ENCODE measurements around the gene CNOT6.

The CNOT6 gene

GRCh38 chr5:180521101-180521500, 26.9 kb downstream of the CNOT6 start:
- Histone ChIP-seq H3K36me3 (ENCODE audit: insufficient read depth) (no peaks in the 10 kb centered on the region), H2AFZ (ENCODE audit: low read depth) (no peak overlapping the region), H3K27ac (no peak overlapping the region), H3K4me1 (ENCODE audit: low read depth, poor library complexity, severe bottlenecking) (peaks cover 22% of the 10 kb centered on the region), H4K20me1 (ENCODE audit: insufficient read depth) (no peaks in the 10 kb centered on the region), H3K4me2 (no peak overlapping the region), H3K27me3 (ENCODE audit: insufficient read depth, low read depth) (no peaks in the 10 kb centered on the region), H3K4me3 (IDR thresholded peaks at IDR 0.05; ENCODE audit: insufficient read depth, low read depth, low read length) (no peak overlapping the region), H3K9ac (no peak overlapping the region), H3K79me2 (ENCODE audit: insufficient read depth, low read depth) (peaks cover 63% of the 10 kb centered on the region; the same call in 1 of the 2 replicates)
- no peak for TF ChIP-seq CTCF (conservative IDR thresholded peaks at IDR 0.05; ENCODE audit: low read depth, low read length)

GRCh38 chr5:180521591-180521990, 27.4 kb downstream of the CNOT6 start:
- Histone ChIP-seq H3K4me2 (no peak overlapping the region), H4K20me1 (ENCODE audit: insufficient read depth) (no peaks in the 10 kb centered on the region), H3K9ac (no peak overlapping the region), H3K4me1 (ENCODE audit: low read depth, poor library complexity, severe bottlenecking) (peaks cover 22% of the 10 kb centered on the region), H3K79me2 (ENCODE audit: insufficient read depth, low read depth) (peaks cover 64% of the 10 kb centered on the region; the same call in 1 of the 2 replicates), H2AFZ (ENCODE audit: low read depth) (no peak overlapping the region), H3K27ac (no peak overlapping the region), H3K27me3 (ENCODE audit: insufficient read depth, low read depth) (no peaks in the 10 kb centered on the region), H3K4me3 (IDR thresholded peaks at IDR 0.05; ENCODE audit: insufficient read depth, low read depth, low read length) (no peak overlapping the region), H3K36me3 (ENCODE audit: insufficient read depth) (no peaks in the 10 kb centered on the region)
- no peak for TF ChIP-seq CTCF (conservative IDR thresholded peaks at IDR 0.05; ENCODE audit: low read depth, low read length)

GRCh38 chr5:180522330-180522729, 28.2 kb downstream of the CNOT6 start:
- H3K4me1 ChIP-seq (ENCODE audit: low read depth, poor library complexity, severe bottlenecking): peaks cover 22% of the 10 kb centered on the region
- no peak overlapping the region for H3K4me2 ChIP-seq
- H3K27ac ChIP-seq: no peak overlapping the region
- H4K20me1 ChIP-seq (ENCODE audit: insufficient read depth): no peaks in the 10 kb centered on the region
- H2AFZ ChIP-seq (ENCODE audit: low read depth): no peak overlapping the region
- no peak overlapping the region for H3K4me3 ChIP-seq (IDR thresholded peaks at IDR 0.05; ENCODE audit: insufficient read depth, low read depth, low read length)
- H3K36me3 ChIP-seq (ENCODE audit: insufficient read depth): no peaks in the 10 kb centered on the region
- no peak for TF ChIP-seq CTCF (conservative IDR thresholded peaks at IDR 0.05; ENCODE audit: low read depth, low read length)
- no peaks in the 10 kb centered on the region for H3K27me3 ChIP-seq (ENCODE audit: insufficient read depth, low read depth)
- H3K79me2 ChIP-seq (ENCODE audit: insufficient read depth, low read depth): peaks cover 64% of the 10 kb centered on the region; the same call in 1 of the 2 replicates
- H3K9ac ChIP-seq: no peak overlapping the region

GRCh38 chr5:180523629-180524466, 29.7 kb downstream of the CNOT6 start:
- no peak overlapping the region for H3K4me2 ChIP-seq
- no peaks in the 10 kb centered on the region for H3K27me3 ChIP-seq (ENCODE audit: insufficient read depth, low read depth)
- peaks cover 56% of the 10 kb centered on the region; the same call in 1 of the 2 replicates for H3K79me2 ChIP-seq (ENCODE audit: insufficient read depth, low read depth)
- H3K4me3 ChIP-seq (IDR thresholded peaks at IDR 0.05; ENCODE audit: insufficient read depth, low read depth, low read length): no peak overlapping the region
- H3K27ac ChIP-seq: no peak overlapping the region
- H4K20me1 ChIP-seq (ENCODE audit: insufficient read depth): no peaks in the 10 kb centered on the region
- peaks cover 22% of the 10 kb centered on the region for H3K4me1 ChIP-seq (ENCODE audit: low read depth, poor library complexity, severe bottlenecking)
- H3K36me3 ChIP-seq (ENCODE audit: insufficient read depth): no peaks in the 10 kb centered on the region
- no peak overlapping the region for H2AFZ ChIP-seq (ENCODE audit: low read depth)
- no peak for TF ChIP-seq CTCF (conservative IDR thresholded peaks at IDR 0.05; ENCODE audit: low read depth, low read length)
- H3K9ac ChIP-seq: no peak overlapping the region

Measured in KMS-11 (cell line).